Stimulated activated CD4-positive, alpha-beta T cell treated with anti-CD3 and anti-CD28 coated beads, Interleukin-2, amount 100 ng/mL, for 48 hours (primary cell): ENCODE data around the gene LPAR2.
A peak's percentile ranks its signal among the peaks of the same experiment; 100 is the strongest.
"Not testable (repeated sequence)": the region's sequence is repeated elsewhere in the genome, so short reads cannot be mapped to it uniquely, and the experiment has no call there.

Experiments
- DNase-seq, 2 donors: peaks; one replicate each; pipeline ENCODE4 v3.0.0-alpha.2; 2020

The LPAR2 gene

GRCh38 chr19:19628501-19629134, 598 bp upstream of the LPAR2 start:
- peak; percentile 15 to 23 for DNase-seq

- DNase-seq: no peak
These were observed 1.2 kb downstream of the LPAR2 start for GRCh38 chr19:19626516-19627472.

GRCh38 chr19:19624032-19624570, 3.9 kb downstream of the LPAR2 start:
- no peak for DNase-seq

GRCh38 chr19:19623383-19623782, 4.6 kb downstream of the LPAR2 start:
- no peak for DNase-seq

GRCh38 chr19:19619849-19620210, 8.2 kb downstream of the LPAR2 start:
- DNase-seq: no peak

GRCh38 chr19:19619181-19619848, 8.7 kb downstream of the LPAR2 start:
- DNase-seq: no peak

- peak; percentile 98 for DNase-seq
These were observed 9.6 kb downstream of the LPAR2 start, which contains the start of gene PBX4 for GRCh38 chr19:19618219-19619051. Gene PBX4 (minus strand): TSS chr19:19618687. CDS start chr19:19618629, 58 bp downstream.

GRCh38 chr19:19615086-19615485, 12.9 kb downstream of the LPAR2 start:
- no peak for DNase-seq

- no peak for DNase-seq
These were observed 14.5 kb downstream of the LPAR2 start for GRCh38 chr19:19613506-19613905.

GRCh38 chr19:19610376-19611202, 17.4 kb downstream of the LPAR2 start:
- no peak for DNase-seq

GRCh38 chr19:19606686-19607085, 21.3 kb downstream of the LPAR2 start:
- DNase-seq: not testable (repeated sequence)

GRCh38 chr19:19606021-19606420, 22.0 kb downstream of the LPAR2 start:
- DNase-seq: no peak

- DNase-seq: no peak
These were observed 25.2 kb downstream of the LPAR2 start for GRCh38 chr19:19602713-19603324.

GRCh38 chr19:19602136-19602712, 25.8 kb downstream of the LPAR2 start:
- no peak for DNase-seq

GRCh38 chr19:19600793-19601330, 27.2 kb downstream of the LPAR2 start:
- no peak for DNase-seq

- peak in 1 of 2 donors; percentile 44 for DNase-seq
These were observed 29.1 kb downstream of the LPAR2 start for GRCh38 chr19:19598728-19599451.

GRCh38 chr19:19597809-19598306, 30.2 kb downstream of the LPAR2 start:
- DNase-seq: peak in 1 of 2 donors; percentile 51

GRCh38 chr19:19595171-19595701, 32.8 kb downstream of the LPAR2 start:
- DNase-seq: no peak

- no peak for DNase-seq
These were observed 33.6 kb downstream of the LPAR2 start for GRCh38 chr19:19594381-19594780.
